ENCODE results near the gene RNF217.

GRCh38 chr6:124997196-124997875 lies 35.1 kb downstream of the RNF217 start:
- TF ChIP-seq CTCF (IDR thresholded peaks at IDR 0.05) (no peak), EP300 (IDR thresholded peaks at IDR 0.05) (no peak), POLR2A (IDR thresholded peaks at IDR 0.05) (no peak)
